SKM-1 treated with dmso at 0.1 percent for 144 hours (cell line): ENCODE results near the gene UBA52.
"Not testable (repeated sequence)": the region's sequence is repeated elsewhere in the genome, so short reads cannot be mapped to it uniquely, and the experiment has no call there.

Experiments
- DNase-seq: peaks from one replicate; lab custom pipeline; 2025; ENCODE audit not compliant: unreplicated experiment; lab: John Stamatoyannopoulos, UW

Gene UBA52

DNA sequence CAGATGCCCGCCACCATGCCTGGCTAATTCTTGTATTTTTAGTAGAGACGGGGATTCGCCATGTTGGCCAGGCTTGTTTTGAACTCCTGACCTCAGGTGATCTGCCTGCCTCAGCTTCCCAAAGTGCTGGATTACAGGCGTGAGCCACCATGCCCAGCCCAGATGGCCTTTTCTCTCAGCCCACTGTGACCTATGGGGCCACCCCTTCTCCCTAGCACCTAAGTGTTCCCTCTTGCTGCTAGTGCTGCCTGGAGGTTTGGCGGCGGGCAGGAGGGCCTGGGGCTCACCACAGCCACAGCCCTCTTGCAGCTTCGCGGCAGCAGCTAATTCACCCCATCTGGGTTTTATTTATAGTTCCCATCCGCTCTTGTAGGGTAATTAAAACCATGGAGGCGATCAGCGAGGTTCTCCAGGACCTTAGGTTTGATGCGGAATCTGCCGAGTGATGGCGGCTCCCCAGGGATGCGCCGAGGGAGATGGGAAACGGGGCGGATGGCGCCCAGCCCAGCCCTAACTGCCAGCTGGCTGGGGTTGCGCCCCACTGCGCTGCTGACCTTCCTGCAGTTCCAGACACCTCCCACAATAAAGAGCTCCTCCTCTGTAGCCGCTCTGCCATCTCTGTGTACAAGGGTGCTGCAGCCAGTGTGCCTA, 20.2 kb downstream of the UBA52 start:
- DNase-seq: no peak

DNA sequence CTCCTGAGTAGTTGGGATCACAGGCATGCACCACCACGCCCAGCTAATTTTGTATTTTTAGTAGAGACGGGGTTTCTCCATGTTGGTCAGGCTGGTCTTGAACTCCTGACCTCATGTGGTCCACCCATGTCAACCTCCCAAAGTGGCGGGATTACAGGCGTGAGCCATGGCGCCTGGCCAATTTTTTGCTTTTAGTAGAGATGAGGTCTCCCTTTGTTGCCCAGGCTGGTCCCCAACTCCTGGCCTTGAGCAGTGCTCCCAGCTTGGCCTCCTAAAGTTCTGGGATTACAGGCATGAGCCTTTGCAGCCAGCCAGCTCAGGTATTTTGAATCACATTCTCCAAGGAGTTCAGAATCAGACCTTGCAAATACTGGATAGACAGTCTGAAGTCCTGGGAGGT, 21.1 kb downstream of the UBA52 start:
- not testable (repeated sequence) for DNase-seq

DNA sequence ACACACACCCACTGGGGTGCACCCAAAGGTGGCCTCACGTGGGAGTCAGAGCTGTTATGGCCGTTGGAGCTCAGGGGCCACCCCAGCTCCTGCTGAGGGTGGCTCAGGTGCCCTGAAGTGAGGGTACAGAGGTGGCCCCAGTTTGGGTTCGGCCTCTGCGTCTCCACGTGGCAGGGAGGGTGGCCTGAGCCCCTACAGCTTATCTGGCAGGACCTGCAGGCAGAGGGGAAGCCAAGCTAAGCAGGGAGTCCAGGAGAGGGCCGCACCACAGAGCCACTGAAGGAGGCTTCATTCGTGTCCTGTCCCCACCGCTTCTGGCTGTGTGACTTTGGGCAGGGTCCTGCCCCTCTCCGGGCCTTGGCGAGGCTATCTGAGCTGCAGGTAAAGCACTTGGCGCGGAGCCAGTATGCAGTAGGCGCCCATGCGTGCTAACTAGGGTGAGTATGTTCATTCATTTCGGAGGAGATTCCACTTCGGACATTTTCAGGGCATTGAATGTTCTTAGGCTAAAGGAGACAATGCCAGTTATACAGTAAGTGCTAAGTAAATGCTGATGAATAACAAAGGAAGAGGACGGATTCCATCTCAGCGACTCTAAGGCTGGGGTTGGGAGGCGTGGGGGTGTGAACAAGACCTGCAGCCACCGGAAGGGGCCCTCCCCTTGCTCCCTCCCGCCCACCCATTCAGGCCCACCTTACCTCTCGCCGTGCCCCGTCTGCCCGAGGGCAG, 21.9 kb downstream of the UBA52 start:
- DNase-seq: no peak

DNA sequence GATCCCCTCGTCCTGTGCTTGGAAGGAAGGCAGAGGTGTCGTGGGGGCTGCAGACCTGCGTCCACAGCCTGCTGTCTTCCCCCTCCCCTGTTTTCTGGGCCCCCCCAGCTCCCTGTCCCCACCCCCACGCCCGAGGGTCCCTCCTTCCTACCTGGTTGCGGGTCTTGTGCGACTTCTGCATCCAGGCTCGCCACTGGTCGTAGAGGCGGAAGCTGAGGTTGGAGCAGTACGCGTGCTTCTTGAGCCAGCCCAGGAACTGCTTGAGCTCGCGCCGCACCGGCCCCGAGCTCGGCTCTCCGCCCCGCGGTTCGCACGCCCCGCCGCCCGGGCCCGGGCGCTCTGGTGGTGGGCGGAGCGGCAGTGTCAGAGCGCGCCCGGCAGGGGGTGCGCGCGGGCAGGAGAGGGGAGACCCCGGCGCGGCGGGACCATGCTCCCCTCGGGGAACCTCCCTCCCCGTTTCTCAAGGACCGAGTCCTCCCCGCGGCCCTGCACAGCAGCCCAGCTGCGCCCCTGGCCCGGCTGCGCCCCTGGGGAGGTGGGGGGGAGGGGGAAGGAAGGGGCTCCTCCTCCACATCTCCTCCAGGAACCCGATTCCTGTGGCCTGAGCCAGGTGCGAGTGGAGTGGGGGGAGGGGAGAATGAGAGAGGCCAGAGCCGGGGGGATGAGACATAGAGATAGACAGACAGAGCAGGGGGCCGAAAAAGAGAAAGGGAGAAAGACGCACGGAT, 22.6 kb downstream of the UBA52 start:
- peak; percentile 49 for DNase-seq

DNA sequence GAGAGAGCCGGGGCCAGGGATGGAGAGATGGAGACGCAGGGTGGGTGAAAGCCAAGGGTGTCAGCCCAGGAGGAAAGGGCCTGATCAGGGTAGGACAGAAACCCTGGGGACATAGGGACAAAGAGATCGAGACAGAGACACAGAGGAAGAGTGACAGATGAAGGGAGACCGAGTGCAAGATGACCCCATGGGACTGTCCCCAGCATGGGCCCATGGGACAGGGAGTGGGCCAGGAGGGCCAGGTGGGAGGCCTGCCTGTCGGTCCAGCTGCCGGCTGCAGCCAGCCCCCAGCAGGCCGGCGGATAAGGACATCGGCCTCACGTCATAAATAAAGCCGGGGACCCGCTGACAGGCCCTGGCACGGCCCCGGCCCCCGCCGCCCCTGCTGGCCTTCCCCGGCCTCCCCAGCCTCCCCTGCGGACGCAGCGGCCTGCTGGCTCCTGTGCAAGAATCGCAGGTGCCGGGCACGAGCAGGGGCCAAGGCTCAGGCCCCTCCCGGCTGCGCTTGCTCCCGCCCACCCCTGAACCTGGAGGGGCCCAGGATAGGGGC, 23.2 kb downstream of the UBA52 start:
- DNase-seq: no peak

DNA sequence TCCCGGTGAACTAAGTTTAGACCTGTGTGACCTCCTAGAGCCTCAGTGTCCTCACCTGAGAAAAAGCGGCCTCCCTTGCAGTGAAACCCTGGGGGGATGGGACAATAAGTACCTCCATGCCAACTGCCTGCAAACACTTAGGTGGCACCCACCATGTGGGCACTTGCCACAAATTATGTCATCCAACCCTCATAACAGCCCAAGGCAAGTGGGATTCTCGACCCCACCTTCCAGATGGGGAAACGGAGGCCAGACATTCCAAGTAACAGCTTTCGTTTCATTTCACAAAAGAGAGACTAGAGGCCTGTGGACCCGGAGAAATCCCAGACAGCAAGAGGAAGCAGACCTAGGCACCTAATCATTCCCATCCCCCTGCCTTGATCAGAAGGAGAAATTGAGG, 23.8 kb downstream of the UBA52 start:
- DNase-seq: no peak

DNA sequence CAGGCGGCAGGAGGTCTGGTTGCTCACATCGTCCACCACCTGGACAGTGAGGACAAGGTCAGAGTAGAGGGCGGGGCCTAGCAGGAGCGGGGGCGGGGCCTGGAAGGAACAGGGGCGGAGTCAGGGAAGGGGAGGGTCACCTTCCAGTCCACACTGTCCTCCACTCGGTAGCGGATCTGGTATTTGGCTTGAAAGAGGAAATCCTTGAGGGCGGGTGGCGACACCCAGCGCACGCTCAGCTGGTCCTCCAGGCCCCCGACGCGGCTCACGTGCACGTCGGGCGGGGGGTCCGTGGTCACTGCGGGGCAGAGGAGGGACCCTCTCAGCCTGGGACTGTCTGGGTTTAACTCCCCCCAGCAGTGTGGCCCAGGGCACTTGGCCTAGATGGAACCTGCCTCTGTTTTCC, 25.1 kb downstream of the UBA52 start:
- no peak for DNase-seq

DNA sequence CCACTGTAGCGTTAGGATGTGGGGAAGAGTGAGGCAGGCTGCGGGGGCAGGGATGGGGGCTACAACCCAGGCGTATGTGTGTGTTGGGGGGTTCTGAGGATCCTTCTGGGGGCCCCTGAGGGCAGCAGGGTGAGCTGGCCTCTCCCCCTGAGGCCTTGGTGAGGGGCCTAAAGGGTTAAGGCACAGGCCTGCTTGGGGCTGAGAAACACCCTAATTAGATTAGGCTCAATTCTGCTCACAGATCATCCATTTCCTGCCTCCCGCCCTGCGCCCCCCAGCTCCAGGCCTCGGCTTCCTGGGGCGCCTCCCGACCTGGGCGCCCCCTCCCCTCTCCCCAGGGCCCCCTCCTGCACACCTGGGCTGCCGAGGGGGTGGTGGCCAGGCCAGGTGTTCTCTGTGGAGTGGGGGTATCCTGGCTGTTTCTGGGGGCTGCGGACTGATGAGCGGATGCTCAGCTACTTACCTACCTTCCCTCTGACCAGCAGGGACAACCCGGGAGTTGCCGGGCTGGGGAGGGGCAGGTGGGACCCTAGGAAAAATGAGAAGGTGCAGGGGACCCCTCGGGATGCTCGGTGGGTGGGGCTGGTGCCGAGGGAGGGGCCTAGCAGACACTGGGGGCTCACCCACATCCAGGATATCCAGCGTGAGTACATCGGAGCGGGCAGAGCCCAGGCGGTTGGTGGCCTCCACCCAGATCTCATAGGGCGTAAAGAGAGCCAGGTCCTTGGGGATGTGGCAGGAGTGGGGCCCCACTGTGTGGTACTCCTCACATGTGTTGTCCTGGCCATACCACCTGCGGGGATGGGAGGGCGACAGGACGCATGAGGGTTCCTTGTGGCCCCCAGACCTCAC, 26.4 kb downstream of the UBA52 start:
- DNase-seq: no peak

DNA sequence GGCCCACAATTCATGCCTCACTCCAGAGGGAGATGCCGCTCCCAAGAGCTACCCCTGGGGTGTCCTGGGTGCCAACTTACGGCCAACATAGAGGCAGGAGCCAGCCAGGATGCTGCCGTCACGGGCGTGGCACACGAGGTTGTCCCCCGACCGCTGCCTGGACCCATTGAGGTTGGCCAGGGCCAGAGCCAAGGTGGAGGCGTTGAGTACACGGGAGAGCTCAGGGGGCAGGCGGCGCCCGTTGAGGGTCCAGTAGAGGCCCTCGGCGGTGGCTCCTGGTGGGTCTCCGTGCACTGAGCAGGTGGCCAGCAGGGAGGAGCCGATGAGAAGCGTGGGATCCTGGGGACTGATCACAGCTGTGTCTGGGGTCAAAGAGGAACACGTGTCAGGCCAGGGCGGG, 27.8 kb downstream of the UBA52 start:
- no peak for DNase-seq

DNA sequence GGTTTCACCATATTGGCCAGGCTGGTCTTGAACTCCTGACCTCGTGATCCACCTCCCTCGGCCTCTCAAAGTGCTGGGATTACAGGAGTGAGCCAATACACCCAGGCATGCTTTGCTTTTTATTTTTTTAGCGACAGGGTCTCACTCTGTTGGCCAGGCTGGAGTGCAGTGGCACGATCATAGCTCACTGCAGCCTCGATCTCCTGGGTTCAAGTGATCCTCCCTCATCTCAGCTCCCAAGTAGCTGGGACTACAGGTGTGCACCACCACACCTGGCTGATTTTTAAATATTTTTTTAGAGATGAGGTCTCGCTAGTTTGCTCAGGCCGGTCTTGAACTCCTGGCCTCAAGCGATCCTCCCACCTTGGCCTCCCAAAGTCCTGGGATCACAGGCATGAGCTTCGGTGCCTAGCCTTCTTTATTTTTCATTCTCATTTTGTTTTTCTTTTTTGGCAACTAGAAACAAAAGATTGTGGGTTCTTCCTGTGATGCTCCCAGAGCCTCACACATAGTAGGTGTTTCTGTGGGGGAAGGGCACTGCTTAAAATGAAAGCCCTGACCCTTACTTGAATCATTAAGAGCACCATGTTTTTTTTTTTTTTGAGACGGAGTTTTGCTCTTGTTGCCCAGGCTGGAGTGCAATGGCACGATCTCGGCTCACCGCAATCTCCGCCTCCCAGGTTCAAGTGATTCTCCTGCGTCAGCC, 29.2 kb downstream of the UBA52 start:
- DNase-seq: not testable (repeated sequence)

DNA sequence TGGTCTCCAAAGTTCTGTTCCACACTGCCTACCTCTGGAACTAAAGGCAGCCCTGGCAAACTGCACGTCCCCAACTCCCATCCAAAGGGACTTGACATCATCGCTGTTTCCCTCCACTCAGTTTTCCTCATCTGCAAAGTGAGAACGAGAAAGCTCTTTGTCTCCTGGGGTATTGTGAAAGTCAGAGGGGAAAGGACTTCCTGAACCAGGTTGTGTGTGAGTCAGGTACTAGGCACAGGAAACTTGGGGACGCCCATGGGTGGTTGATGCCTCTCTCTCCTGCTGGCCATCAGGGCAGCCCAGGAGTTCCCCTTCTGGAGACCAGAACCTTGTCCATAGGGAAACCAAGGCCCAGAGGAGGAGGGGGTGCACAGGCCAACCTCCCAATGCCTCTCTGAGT, 30.2 kb downstream of the UBA52 start:
- DNase-seq: no peak

DNA sequence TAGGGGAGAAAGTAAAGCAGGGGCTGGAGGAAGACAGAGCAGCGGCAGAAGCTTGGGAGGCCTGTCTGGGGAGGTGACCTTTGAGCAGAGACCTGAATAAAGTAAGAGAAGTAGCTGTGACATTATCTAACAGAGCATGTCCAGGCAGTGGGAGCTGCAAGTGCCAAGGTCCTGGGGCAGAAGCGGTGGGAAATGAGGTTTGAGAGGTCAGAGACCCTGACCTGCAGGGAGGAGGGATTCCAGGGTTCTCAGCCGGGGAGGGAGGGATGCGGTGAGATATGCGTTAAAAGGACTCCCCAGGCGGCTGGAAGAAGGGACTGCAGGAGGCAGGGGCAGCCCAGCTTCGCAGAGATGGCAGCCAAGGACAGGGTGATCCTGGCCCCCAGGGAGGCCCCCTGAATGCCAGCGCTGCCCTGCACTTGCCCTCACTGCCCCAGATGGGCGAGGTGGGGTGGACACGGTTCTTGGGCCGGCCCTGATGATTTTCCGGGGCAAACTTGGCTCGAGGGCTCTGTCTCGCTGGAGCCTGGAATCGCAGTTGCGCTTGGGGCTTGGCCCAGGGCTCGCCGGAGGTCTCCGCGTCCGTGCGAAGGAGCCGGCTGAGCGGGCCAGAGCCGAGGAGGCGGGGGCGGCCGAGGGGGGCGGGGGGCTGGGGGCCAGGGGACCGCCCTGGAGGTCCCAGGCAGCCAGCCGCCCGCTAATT, 31.7 kb downstream of the UBA52 start:
- no peak for DNase-seq

DNA sequence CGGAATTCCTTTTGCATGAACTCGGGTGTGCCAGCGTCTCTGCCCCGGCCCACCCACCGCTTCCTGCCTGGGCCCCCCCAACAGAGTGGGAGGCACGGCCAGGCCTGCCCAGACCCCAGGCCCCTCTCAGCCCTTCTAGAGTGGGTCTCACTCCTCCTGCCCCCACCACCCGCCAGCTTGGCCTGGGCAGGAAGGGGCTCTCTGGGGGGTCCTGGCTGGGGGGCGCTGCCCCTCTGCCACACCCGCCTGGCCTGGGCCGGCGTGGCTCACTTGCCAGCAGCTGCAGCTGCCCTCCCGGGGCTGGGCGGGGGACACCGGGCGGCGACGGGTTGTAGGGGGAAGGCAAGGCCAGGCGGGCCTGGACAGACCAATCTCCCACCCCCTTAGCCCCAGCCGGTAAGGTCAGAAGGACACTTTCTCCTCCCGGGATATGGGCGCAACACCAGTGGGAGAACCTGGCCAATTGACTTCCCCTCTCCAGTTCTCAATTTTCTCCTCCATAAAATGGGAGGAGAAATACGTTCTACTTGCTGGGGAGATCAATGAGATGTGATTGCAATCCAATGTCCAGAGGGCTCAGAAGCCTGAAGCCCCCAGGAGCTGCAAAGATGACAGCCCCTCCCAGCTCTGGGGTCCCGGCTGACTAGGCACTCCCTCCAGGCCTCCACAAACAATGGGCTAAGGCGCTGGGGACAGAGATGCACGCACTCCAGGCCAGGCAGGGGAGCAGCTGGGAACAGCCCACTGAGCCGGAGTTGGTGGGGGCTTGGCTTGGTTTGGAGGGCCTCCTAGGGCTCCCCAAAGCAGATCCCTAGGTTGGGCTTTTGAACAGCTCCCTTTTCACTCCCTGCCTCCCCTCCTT, 32.5 kb downstream of the UBA52 start:
- no peak for DNase-seq

DNA sequence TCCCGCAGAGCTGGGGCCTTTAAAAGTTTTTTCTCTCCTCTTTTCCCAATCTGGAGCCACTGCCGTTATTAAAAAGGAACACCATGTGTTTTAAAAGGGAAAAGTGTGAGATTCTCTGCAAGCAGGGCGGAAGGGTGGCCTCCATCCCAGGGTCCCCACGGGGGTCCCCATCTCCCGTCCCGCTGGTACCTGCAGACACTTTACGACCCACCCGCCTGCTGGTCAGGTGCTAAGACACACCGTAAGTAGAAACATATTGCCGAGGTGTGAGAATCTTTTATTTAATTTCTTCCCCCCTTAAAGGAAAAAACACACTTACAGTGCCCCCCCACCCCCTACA, 33.1 kb downstream of the UBA52 start:
- DNase-seq: no peak

DNA sequence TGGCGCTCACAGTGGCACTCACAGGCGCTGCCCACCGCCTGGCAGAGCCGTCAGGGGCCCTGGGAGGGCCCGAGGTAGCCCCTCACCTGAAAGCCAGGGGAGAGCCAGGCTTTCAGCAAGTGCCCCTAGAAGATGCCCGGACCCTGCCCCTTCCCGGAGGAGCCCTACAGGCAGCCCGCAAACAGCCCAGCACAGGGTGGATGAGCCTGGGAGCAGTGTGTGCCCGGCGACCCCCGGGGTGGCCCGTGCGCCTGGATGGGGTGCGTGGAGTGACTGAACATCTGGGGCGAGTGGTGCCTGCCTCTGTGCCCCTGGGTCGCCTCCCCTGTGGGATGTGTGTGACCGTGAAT, 33.5 kb downstream of the UBA52 start:
- no peak for DNase-seq

DNA sequence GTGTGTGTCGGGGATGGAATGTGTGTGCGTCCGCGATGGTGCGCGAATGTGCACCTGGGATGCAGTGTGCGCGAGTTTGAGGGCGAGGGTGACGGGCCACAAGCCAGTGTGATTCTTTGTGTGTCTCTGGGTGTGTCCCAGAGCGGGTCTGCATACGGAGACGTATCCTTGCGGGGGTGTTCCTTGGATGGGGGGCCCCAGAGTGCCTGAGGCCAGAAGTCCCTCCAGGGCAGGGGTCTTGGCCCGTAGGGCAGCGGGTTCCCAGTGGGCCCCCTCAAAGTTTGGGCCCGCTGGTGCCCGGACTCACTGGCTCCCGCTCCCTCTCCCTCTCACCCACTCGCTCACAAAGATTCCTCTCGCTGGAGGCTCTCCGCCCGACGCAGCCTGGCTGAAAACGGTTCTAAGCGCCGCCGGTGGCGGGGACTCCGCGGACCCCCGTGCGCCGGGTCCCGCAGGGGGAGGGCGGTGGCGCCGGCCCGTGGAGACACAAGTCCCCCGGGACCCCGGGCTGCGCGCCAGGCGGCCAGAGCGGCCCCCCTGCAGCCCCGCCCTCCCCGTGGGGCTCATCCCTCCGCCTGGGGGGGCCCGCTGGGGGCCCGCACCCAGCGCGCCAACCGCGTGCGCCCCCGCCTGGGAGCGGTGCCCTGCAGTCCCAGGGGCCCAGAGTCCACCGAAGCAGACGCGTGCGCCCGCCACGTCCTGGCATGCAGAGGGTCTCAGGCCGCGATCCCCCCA, 34.1 kb downstream of the UBA52 start:
- no peak for DNase-seq

DNA sequence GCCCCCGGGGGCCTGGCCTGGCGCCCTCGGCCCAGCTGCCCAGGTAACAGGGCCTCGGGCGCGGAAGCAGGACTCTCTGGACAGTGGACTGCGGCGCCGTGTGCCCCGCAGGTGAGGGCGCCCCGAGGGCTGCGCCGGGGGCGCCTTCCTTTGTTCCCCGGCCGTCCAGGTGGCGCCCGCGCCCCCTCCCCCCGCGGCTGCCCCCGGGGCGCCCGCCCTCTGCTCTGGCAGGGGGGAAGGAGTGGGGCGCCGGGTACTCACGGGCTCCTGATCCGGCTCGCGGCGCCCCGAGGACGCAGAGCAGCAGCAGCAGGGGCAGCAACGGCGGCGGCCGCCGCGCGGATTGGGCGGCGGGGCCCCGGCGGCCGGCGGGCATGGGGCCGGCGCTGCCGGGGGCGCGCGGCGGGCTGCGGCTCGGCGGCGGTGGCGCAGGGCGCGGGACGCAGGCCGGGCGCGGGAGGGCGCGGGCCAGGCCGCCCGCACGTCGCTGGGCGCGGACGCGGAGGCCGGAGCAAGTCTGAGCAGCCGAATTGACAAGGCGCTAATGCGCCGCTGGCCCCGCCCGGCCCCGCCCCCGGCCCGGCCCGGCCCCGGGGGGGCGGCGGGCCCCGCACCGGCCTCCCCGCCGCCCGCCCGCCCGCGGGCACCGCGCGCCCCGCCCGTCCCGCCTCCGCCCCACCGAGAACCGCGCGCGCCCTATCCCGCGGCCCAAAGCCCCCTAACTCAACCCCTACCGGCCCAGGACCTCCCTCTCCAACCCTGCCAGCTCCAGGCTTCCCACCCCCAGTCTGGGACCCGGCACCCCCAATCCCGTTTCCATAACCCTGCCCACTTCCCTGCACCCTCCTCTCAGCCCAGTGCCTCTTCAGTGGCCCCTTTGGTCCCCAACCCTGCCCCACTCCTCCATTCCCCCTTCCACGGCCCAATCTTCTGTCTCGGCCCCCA, 34.9 kb downstream of the UBA52 start, which contains the start of gene CRLF1:
TSS of gene CRLF1 (minus strand) at position 519 of the 945 bp plus-strand sequence. CDS start at position 376, 143 bp downstream.
- DNase-seq: no peak
